HG03060 (cell line): ENCODE data around the gene ATG10.
"Not testable (repeated sequence)": the region's sequence is repeated elsewhere in the genome, so short reads cannot be mapped to it uniquely, and the experiment has no call there.

Source experiments
- ATAC-seq: cut with Tn5 transposase; IDR thresholded peaks from one replicate; pipeline ENCODE4 v1.9.1; 2021; ENCODE audit warnings: low read depth, moderate number of reproducible peaks; ENCODE audit not compliant: unreplicated experiment

The ATG10 gene

GRCh38 chr5:82045554-82046275 is 73.9 kb downstream of the ATG10 start:
- ATAC-seq: no peak

- ATAC-seq: no peak
These were observed 74.4 kb downstream of the ATG10 start for GRCh38 chr5:82046276-82046647.

DNA sequence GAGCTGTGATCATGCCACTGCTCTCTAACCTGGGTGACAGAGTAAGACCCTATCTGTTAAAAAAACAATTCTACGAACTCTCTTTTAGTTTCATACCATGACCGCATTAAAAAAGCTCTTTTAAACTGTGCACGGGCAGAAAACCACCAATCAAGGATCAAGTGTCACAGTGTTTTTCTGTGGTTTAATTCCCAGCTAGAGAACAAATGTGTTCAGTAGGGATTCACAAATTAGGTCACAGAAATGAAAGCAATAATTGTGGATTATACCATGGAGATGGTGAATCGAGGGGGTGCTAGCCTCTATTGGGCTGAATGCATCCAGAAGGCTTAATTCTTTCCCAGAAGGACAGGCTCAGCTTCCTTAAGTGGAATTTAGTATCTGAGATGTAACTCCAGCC is 79.1 kb downstream of the ATG10 start:
- ATAC-seq: no peak

GRCh38 chr5:82054004-82054710 is 82.3 kb downstream of the ATG10 start:
- no peak for ATAC-seq

- ATAC-seq: no peak
These were observed 85.2 kb downstream of the ATG10 start for GRCh38 chr5:82057051-82057450.

DNA sequence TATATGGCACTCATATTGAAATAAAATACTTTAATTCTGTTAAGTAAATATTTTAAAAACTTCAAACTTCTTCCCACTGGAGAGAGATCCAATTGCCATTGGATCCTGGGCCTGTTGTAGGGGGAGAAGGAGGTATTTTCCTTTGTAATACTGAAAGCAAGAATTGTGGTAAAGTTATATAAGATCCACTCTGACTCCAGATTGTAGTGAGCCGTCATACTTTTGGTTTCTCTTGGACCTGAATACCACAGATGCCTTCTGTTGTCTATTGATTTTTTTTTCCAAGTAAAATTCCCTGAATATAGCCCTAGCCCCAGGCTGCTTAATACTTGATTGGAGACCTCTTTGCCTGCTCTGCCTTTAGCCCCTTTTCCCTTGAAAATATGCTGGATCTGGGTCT is 86.9 kb downstream of the ATG10 start:
- no peak for ATAC-seq

GRCh38 chr5:82066791-82067190 is 95.0 kb downstream of the ATG10 start:
- no peak for ATAC-seq

GRCh38 chr5:82068042-82068441 is 96.2 kb downstream of the ATG10 start:
- ATAC-seq: not testable (repeated sequence)

DNA sequence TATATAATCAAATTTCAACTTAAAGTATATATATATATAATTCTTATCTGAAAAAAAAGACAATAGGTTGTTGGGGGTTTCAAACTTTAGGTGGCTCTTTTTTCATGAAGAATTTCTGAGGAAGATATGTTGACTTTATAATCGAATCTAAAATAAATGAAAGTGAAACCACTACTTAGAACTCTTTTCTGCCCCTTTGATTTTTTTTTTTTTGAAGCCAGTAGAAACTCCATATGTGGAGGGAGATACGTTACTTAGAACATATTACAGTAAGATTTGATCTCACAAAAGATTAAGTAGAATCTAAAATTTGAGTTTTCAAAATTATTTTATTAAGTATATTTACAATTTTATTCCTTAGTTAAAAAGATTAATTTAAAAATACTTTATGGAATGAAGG is 96.9 kb downstream of the ATG10 start:
- ATAC-seq: no peak

- ATAC-seq: no peak
These were observed 100.3 kb downstream of the ATG10 start for GRCh38 chr5:82072138-82072537.

DNA sequence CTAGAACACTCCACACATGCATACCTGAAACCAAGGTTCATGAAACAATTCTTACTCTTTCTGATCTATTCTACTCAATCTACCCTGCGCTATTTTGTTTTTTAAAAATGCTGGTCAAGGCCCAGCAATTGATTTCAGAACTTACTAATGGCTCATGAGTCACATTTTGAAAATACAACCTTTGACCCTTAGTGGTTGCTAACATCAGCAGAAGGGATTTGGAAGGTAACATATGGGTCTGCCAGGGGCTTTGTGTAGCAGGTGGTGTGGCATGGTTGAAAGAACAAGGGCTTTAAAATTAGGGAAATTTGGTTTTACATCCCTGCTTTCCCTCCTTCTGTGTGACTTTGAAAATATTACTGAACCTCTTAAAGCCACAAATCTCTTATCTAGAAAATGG is 101.4 kb downstream of the ATG10 start:
- no peak for ATAC-seq

DNA sequence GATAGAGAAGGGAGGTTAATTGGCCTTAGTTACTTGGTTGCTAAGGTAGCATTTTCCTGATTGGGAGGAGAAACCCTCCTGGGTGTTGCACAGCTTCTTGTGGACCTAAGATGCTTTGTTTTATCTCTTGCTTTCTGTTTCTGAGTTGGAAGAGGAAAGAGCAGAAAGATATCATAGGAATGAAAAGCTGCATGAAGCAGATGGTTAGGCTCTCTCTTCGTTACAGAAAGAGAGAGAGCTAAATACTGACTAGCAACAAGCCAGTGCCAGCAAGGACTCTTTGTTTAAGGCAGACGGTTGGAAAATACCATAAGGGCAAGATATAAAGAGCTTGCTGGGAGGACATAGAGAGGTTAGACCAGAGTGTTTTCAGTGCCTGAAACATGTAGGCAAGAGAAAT is 103.1 kb downstream of the ATG10 start:
- no peak for ATAC-seq

- ATAC-seq: no peak
These were observed 105.7 kb downstream of the ATG10 start for GRCh38 chr5:82077496-82077895.

DNA sequence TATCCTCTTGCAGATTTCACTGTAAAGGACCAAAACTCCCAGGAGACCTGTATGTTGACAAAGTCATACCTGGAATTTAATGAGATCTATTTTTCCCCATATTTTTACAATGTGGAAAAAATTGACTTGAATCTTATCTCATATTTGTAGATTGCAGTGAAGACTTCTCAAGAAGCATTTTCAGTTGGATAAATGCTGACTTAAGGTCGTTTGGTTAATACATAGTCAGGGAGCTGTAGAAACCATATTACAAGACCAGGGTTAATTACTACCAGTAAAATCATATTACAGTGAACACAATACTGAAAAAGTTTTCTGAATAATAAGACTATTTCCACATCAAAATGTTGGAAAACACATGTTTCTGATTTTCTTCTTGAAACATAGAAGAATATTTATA is 119.8 kb downstream of the ATG10 start:
- no peak for ATAC-seq

DNA sequence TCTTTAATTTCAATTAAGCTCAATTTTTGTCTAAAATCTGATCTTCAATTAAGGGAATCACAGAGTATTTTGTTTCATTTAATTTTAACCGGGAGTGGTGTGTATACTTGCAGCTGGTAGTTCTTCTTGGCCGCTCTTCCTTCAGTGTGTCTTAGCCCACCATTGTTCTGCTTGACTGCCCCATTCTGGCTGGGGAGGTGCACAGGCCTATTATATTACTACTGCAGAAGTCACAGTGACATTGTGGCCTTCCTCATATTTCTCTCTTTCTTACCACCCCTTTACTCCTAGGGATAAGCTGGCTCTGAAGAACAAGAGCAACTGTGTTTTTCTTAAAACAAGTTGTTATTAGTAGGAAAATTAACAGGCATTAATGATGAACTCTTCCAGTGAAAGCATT is 123.7 kb downstream of the ATG10 start:
- ATAC-seq: no peak

DNA sequence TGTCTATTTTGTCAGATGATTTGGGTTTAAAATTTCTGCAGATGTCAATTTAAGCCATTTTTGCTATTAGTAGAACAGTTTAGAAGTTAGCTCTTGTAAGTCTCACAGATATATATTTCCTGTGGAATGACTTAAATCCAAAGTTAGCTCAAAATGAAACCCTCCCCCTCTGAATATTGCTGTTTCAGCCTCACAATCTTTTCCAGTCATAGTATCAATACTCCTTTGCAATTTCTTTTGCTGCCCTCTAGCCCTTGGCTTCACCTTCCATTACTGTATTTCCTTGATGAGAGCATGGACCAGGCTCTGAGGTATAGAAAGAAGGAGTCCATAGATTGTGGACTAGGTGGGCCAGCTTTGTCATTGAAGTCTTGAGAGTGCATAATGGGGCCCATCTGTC is 124.4 kb downstream of the ATG10 start:
- no peak for ATAC-seq

DNA sequence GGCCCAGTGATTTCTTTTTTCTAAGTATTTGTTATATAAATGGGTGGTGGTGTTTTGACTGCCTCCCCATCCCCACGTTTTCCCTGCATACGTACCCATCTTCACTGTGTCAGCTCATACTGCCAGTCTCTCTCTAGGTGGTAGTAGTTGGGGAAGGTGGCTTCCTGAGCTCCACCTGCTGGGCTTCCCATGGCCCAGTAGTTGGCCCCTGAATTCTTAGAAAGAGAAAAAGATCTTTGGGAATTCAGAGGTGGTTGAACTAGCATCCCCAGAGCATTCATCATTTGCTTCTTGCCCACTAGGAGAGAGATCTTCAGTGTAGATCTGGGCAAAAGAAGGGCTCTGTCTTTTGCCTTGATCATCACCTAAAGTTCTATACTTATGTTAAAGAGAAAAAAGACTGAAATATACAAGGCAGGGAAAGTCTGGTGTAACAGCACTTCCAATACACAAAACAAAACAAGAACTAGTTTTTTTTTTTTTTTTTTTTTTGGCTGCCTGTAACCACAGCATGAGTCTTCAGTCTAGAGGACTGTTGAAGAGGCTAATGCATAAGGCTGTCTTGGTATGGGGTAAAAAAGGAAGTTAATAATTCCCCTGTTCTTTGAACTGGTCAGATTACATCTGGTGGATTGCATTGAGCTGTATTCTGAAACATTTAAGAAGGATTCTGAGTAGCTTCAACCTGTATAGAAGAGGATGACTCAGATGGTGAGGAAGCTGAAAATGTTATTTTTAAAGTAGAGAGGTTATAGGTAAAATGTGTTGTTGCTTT is 128.7 kb downstream of the ATG10 start:
- ATAC-seq: peak; percentile 95

GRCh38 chr5:82104872-82105271 is 133.0 kb downstream of the ATG10 start:
- ATAC-seq: no peak

DNA sequence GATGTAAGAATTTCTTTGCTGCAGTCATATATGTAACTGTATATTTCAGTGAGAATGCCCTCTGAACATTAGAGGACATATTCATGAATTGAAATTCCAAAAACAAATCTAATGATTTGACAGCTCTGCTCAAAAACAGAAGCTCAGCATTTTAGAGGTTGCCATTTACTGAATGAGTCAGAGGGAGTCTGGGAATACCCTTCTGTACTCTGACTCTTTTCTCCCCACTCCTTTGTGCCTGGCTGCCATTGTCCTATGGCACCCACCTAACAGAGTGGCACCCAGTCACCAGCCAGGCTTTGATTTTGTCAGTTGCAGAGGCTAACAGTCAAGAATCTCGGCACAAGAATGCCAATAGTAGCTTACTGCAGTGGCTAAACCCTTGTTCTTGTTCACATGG is 133.6 kb downstream of the ATG10 start:
- no peak for ATAC-seq

DNA sequence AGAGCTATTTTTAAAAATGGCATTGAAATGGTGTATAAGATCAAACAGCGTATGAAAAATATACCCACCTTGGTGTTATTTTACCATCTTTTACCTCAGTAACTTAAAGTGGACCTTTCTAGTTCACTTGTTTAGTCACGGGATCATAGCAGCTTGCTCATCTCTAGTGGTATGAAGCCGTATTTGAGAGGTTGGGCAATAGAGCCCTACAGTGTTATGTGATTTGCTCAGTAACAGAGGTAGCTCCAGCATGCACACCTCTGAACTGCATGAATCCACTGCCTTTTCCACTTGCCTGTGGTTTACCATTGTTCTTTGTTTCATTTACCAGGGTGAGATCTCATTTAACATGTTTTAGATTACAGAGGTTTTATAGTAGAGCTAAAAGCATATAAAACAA is 134.4 kb downstream of the ATG10 start:
- ATAC-seq: no peak

GRCh38 chr5:82106756-82107155 is 134.9 kb downstream of the ATG10 start:
- ATAC-seq: no peak

DNA sequence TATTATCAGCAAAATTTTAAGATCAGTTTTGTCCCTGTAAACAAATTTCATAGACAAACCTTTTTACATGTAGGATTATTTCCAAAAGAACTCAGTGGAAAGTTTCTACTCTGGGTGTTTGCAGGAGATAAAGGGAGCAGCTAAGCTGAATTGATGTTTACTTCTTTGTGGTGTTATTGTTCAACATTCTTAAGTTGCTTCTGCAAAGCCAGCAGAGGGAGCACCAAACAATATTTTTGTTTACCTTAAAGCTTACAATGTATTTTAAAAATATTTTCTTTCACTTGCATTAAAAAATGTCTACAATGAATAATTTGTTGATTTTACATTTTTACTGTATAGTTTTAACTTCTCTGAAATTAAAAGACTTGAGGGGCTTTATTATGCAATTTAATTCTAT is 135.4 kb downstream of the ATG10 start:
- no peak for ATAC-seq
